DOHH2 (cell line): Measurements from ENCODE around the gene GNLY.

ENCODE experiments used
- CTCF ChIP-seq: fragments of 200-600 bp; sonication (generic); IDR thresholded peaks from one replicate; pipeline ENCODE4 v1.5.1; 2014; ENCODE audit warnings: antibody characterized with exemption, mild to moderate bottlenecking, low read depth, low read length; ENCODE audit not compliant: poor library complexity, severe bottlenecking
- EZH2phosphoT487 ChIP-seq: fragments of 200-600 bp; sonication (generic); IDR thresholded peaks from 2 replicates; pipeline ENCODE4 v1.6.1; 2017; ENCODE audit warnings: borderline replicate concordance, mild to moderate bottlenecking, antibody characterized with exemption, low read length, moderate library complexity, mixed read lengths

GRCh38 chr2:85646166-85646565 lies 48.0 kb upstream of the GNLY start:
- TF ChIP-seq CTCF (no peak), EZH2phosphoT487 (no peak)
